Panc1 (cell line): ENCODE measurements around the gene SLC6A12. TPM values are rescaled to one million over a fixed set of nuclear protein-coding genes. Genes with fewer than 3 reads are reported as not detected.

Experiments
- ATAC-seq: fragments of 200-7000 bp; cut with Tn5 transposase; 2 replicates; pipeline ENCODE4 v1.9.1; 2020; ENCODE audit warnings: mild to moderate bottlenecking, moderate library complexity
- BruUV-seq: library from RNA; stranded (reverse); fragments of 400-500 nt; replicated peaks from 2 replicates; lab custom pipeline; 2021; lab: Mats Ljungman, UMichigan
- CTCF ChIA-PET: fragments of 300-600 bp; sonication (Branson Sonifier 250); formaldehyde crosslinking; loops from one replicate; lab custom pipeline; 2022; ENCODE audit warnings: antibody characterized with exemption; lab: Charles Lee
- POLR2A ChIA-PET: fragments of 300-600 bp; sonication (Branson Sonifier 250); formaldehyde crosslinking; loops from one replicate; lab custom pipeline; 2022; ENCODE audit warnings: antibody characterized with exemption; lab: Charles Lee
- DNase-seq: peaks from one replicate; pipeline ENCODE4 v3.0.0-alpha.2; 2010; ENCODE audit warnings: low read depth, low spot score
- H3K27ac ChIP-seq: 2 replicates; pipeline ENCODE4 v1.5.1; 2011; ENCODE audit warnings: mild to moderate bottlenecking, low read length, inconsistent platforms
- H3K27me3 ChIP-seq: fragments of 200-500 bp; sonication (Bioruptor generic); 2 replicates; pipeline ENCODE4 v1.6.0; 2014; ENCODE audit warnings: low read length, inconsistent platforms; ENCODE audit not compliant: control insufficient read depth, insufficient read depth
- H3K36me3 ChIP-seq: fragments of 200-500 bp; sonication (Bioruptor generic); 2 replicates; pipeline ENCODE4 v1.5.1; 2014; ENCODE audit warnings: inconsistent platforms, mild to moderate bottlenecking, low read length, moderate library complexity; ENCODE audit not compliant: control insufficient read depth, insufficient read depth
- H3K4me1 ChIP-seq: 2 replicates; pipeline ENCODE4 v1.5.1; 2011; ENCODE audit warnings: inconsistent platforms, mild to moderate bottlenecking, low read length, moderate library complexity; ENCODE audit not compliant: control insufficient read depth, insufficient read depth
- H3K4me3 ChIP-seq, 2 experiments: 2 replicates each; pipeline ENCODE4 v1.5.1; 2011 to 2012; ENCODE audit warnings: low read depth in 2 of 2, low read length in 2 of 2, mild to moderate bottlenecking in 2 of 2, inconsistent platforms in 1 of 2, moderate library complexity in 1 of 2
- H3K9me3 ChIP-seq: fragments of 200-500 bp; sonication (Bioruptor generic); 2 replicates; pipeline ENCODE4 v1.5.1; 2014; ENCODE audit warnings: low read depth, mild to moderate bottlenecking, inconsistent platforms, low read length, moderate library complexity; ENCODE audit not compliant: control insufficient read depth, insufficient read depth
- CTCF ChIP-seq: fragments of 450-650 bp; IDR thresholded peaks from 2 replicates; pipeline ENCODE4 v1.5.1; 2017; ENCODE audit warnings: mild to moderate bottlenecking
- POLR2AphosphoS5 ChIP-seq: IDR thresholded peaks from 2 replicates; pipeline ENCODE4 v1.6.1; 2012; ENCODE audit warnings: mild to moderate bottlenecking, low read depth, low read length, moderate library complexity
- REST ChIP-seq, 2 experiments: IDR thresholded peaks; 2 replicates each; pipeline ENCODE4 v1.6.1; 2011 to 2012; ENCODE audit warnings: low read depth in 2 of 2, control low read depth in 1 of 2, low read length in 1 of 2, mild to moderate bottlenecking in 1 of 2, moderate library complexity in 1 of 2; ENCODE audit not compliant: insufficient read depth in 1 of 2
- SIN3A ChIP-seq: IDR thresholded peaks from 2 replicates; pipeline ENCODE4 v1.6.1; 2012; ENCODE audit warnings: low read depth, mild to moderate bottlenecking, low read length, moderate library complexity, borderline replicate concordance; ENCODE audit not compliant: insufficient read depth
- TCF7L2 ChIP-seq: IDR thresholded peaks from 2 replicates; pipeline ENCODE4 v1.6.1; 2011; ENCODE audit warnings: mild to moderate bottlenecking, low read depth, low read length, inconsistent platforms
- in situ Hi-C: cut with HindIII; loops from 2 replicates; pipeline ENCODE4 v1.10.0; 2016; ENCODE audit warnings: low sequenced_read_pairs, low pct_unique_long_range_greater_than_20kb
- intact Hi-C: fragments of 100-400 bp; cut with micrococcal nuclease; formaldehyde crosslinking; loops from one replicate; pipeline ENCODE4 v1.10.0; 2022; ENCODE audit not compliant: unreplicated experiment
- total RNA-seq: library from RNA; stranded (reverse); gene quantifications from one replicate; pipeline ENCODE4 v1.2.1, GENCODE V29; 2021; ENCODE audit not compliant: unreplicated experiment

SLC6A12 gene
- total RNA-seq, 1 experiment from 2014 or later, result 1.0 TPM

GRCh38 chr12:262817-263216 lies 48.9 kb upstream of the SLC6A12 start, which contains the start of gene SLC6A13:
TSS of gene SLC6A13 (minus strand) at chr12:262836. CDS start at chr12:260052, 2,784 bp downstream.
- H3K27me3 ChIP-seq, result peaks cover 3% of the 10 kb centered on the region
- in situ Hi-C loops, result no loop called here
- H3K4me1 ChIP-seq, result no peaks in the 10 kb centered on the region
- ChIA-PET POLR2A (no interaction called here), CTCF (no interaction called here)
- H3K36me3 ChIP-seq, result no peaks in the 10 kb centered on the region
- TF ChIP-seq CTCF (no peak), SIN3A (no peak), REST (IDR thresholded peaks at IDR 0.05; ENCODE audit: insufficient read depth in 1 of 2, low read depth in 2 of 2, low read length in 1 of 2) (no peak), TCF7L2 (no peak), POLR2AphosphoS5 (no peak)
- DNase-seq (no peak), ATAC-seq (no peak)
- intact Hi-C loops, result no loop called here
- no TSS peak for BruUV-seq
- H3K9me3 ChIP-seq, result no peaks in the 10 kb centered on the region
- no peak within 1 kb of the TSS for H3K27ac ChIP-seq
- H3K4me3 ChIP-seq, result no peak within 1 kb of the TSS

- ChIA-PET CTCF (no interaction called here), POLR2A (interaction anchor here (0.6 kb wide), 1 partner anchor 64 kb away, joined by 3 read pairs; no protein-coding TSS in a partner anchor)
- no peaks in the 10 kb centered on the region for H3K36me3 ChIP-seq
- no peaks in the 10 kb centered on the region for H3K9me3 ChIP-seq
- TF ChIP-seq TCF7L2, result no peak
- DNase-seq (no peak), ATAC-seq (no peak)
- in situ Hi-C loops, result no loop called here
- H3K4me3 ChIP-seq, result no peak overlapping the region
- intact Hi-C loops, result no loop called here
- H3K27me3 ChIP-seq, result peaks cover 3% of the 10 kb centered on the region
- H3K27ac ChIP-seq, result no peak overlapping the region
- H3K4me1 ChIP-seq, result no peaks in the 10 kb centered on the region
- BruUV-seq, result no TSS peak
These were observed 48.2 kb upstream of the SLC6A12 start for GRCh38 chr12:262113-262512.

- in situ Hi-C loops (no loop called here), intact Hi-C loops (no loop called here)
- H3K9me3 ChIP-seq, result no peaks in the 10 kb centered on the region
- H3K4me3 ChIP-seq, result no peak overlapping the region
- DNase-seq, result no peak
- BruUV-seq, result no TSS peak
- TF ChIP-seq CTCF, result no peak
- no peak for TF ChIP-seq POLR2AphosphoS5
- TF ChIP-seq SIN3A, result no peak
- TF ChIP-seq REST (IDR thresholded peaks at IDR 0.05; ENCODE audit: insufficient read depth in 1 of 2, low read depth in 2 of 2, low read length in 1 of 2), result no peak
- TF ChIP-seq TCF7L2, result no peak
- ATAC-seq, result no peak
- no peaks in the 10 kb centered on the region for H3K36me3 ChIP-seq
- no peak overlapping the region for H3K27ac ChIP-seq
- POLR2A ChIA-PET, result no interaction called here
- CTCF ChIA-PET, result no interaction called here
- no peaks in the 10 kb centered on the region for H3K4me1 ChIP-seq
- H3K27me3 ChIP-seq, result peaks cover 4% of the 10 kb centered on the region
These were observed 43.8 kb upstream of the SLC6A12 start for GRCh38 chr12:257521-258321.
